SK-N-MC (cell line): Measurements from ENCODE around the gene TMEM35B.

Source experiments
- EZH2 ChIP-seq: fragments of 200-600 bp; sonication (generic); IDR thresholded peaks from one replicate; pipeline ENCODE4 v1.6.1; 2017; ENCODE audit warnings: antibody characterized with exemption
- POLR2AphosphoS5 ChIP-seq: IDR thresholded peaks from 2 replicates; pipeline ENCODE4 v1.6.1; 2012; ENCODE audit warnings: mild to moderate bottlenecking, low read depth, low read length, borderline replicate concordance

- TF ChIP-seq EZH2 (no peak), POLR2AphosphoS5 (no peak)
These were observed 19.6 kb downstream of the TMEM35B start for GRCh38 chr1:34965597-34965996.
